HFFc6 (cell line): ENCODE data around the gene NOTCH4. TPM values are rescaled to one million over a fixed set of nuclear protein-coding genes. Genes with fewer than 3 reads are reported as not detected.

Experiments used
- DNase-seq: peaks from one replicate; pipeline ENCODE4 v3.0.0-alpha.2; 2018
- H3K27ac Mint-ChIP-seq: 2 replicates; pipeline ENCODE4 v1.8.0; 2020; ENCODE audit warnings: mild to moderate bottlenecking, mixed read lengths
- H3K27me3 Mint-ChIP-seq: 2 replicates; pipeline ENCODE4 v1.8.0; 2021; ENCODE audit warnings: mild to moderate bottlenecking, moderate library complexity, mixed read lengths; ENCODE audit not compliant: insufficient read depth
- H3K36me3 Mint-ChIP-seq: 2 replicates; pipeline ENCODE4 v1.8.0; 2021; ENCODE audit warnings: low read depth, mixed read lengths
- H3K4me1 Mint-ChIP-seq: 2 replicates; pipeline ENCODE4 v1.8.0; 2020; ENCODE audit warnings: low read depth, mixed read lengths
- H3K4me3 Mint-ChIP-seq: 2 replicates; pipeline ENCODE4 v1.8.0; 2020; ENCODE audit warnings: mild to moderate bottlenecking, moderate library complexity, mixed read lengths
- H3K9me3 Mint-ChIP-seq: 2 replicates; pipeline ENCODE4 v1.8.0; 2020; ENCODE audit warnings: mild to moderate bottlenecking, mixed read lengths
- CTCF ChIP-seq: fragments of 200-600 bp; sonication (generic); IDR thresholded peaks from 2 replicates; pipeline ENCODE4 v1.5.0; 2021; ENCODE audit warnings: antibody characterized with exemption, mild to moderate bottlenecking
- total RNA-seq, 6 experiments: library from RNA; stranded (reverse); fragmentation: NEBNext Ultra II Directional; extraction: Animal tissue kit (Norgen Biotek cat#: 25700); gene quantifications; 2 replicates in 1 of 6; 3 replicates in 5 of 6; pipeline ENCODE4 v1.2.3, GENCODE V29; 2021

Gene NOTCH4
- total RNA-seq, 6 experiments from 2014 or later = 0.29 to 0.68 (median 0.48) TPM

GRCh38 chr6:32191696-32192607 lies 31.9 kb downstream of the NOTCH4 start:
- Mint-ChIP-seq H3K9me3 (no peaks in the 10 kb centered on the region), H3K4me1 (peaks cover 61% of the 10 kb centered on the region), H3K36me3 (peaks cover 6% of the 10 kb centered on the region), H3K4me3 (peak overlapping the region; percentile 18; the same call in 1 of the 2 replicates), H3K27me3 (no peaks in the 10 kb centered on the region; the same call in 1 of the 2 replicates), H3K27ac (peak overlapping the region; percentile 86)
- DNase-seq = no peak
- TF ChIP-seq CTCF = no peak

GRCh38 chr6:32190911-32191677 lies 32.8 kb downstream of the NOTCH4 start:
- TF ChIP-seq CTCF = no peak
- Mint-ChIP-seq H3K36me3 (peaks cover 12% of the 10 kb centered on the region), H3K4me1 (peaks cover 62% of the 10 kb centered on the region), H3K4me3 (no peak overlapping the region), H3K9me3 (no peaks in the 10 kb centered on the region), H3K27ac (peak overlapping the region; percentile 56), H3K27me3 (no peaks in the 10 kb centered on the region; the same call in 1 of the 2 replicates)
- DNase-seq = no peak

- peaks cover 2% of the 10 kb centered on the region; the same call in 1 of the 2 replicates for H3K27me3 Mint-ChIP-seq
- H3K9me3 Mint-ChIP-seq = no peaks in the 10 kb centered on the region
- H3K4me3 Mint-ChIP-seq = peak within 1 kb of the TSS; percentile 93
- no peak for TF ChIP-seq CTCF
- peaks cover 69% of the 10 kb centered on the region for H3K4me1 Mint-ChIP-seq
- H3K27ac Mint-ChIP-seq = peak within 1 kb of the TSS; percentile 94
- H3K36me3 Mint-ChIP-seq = peaks cover 19% of the 10 kb centered on the region
- DNase-seq = peak; percentile 65
These were observed 33.6 kb downstream of the NOTCH4 start, which contains the start of gene PBX2 for GRCh38 chr6:32190054-32190851. Gene PBX2 (minus strand): TSS chr6:32190202. CDS start chr6:32189915, 287 bp downstream.

- peaks cover 19% of the 10 kb centered on the region for H3K36me3 Mint-ChIP-seq
These were observed 34.2 kb downstream of the NOTCH4 start for GRCh38 chr6:32189742-32190053.

More at GRCh38 chr6:32189742-32190053, 34.2 kb downstream of the NOTCH4 start:
- H3K27me3 Mint-ChIP-seq = peaks cover 2% of the 10 kb centered on the region; the same call in 1 of the 2 replicates
- no peak for TF ChIP-seq CTCF
- no peak for DNase-seq
- H3K9me3 Mint-ChIP-seq = no peaks in the 10 kb centered on the region
- H3K27ac Mint-ChIP-seq = peak overlapping the region; percentile 88
- H3K4me1 Mint-ChIP-seq = peaks cover 64% of the 10 kb centered on the region
- peak overlapping the region; percentile 93 for H3K4me3 Mint-ChIP-seq
